HFF-Myc (cell line): ENCODE results near the gene MSL2.
A peak's percentile ranks its signal among the peaks of the same experiment; 100 is the strongest.

ENCODE experiments used
- DNase-seq: peaks from one replicate; pipeline ENCODE4 v3.0.0-alpha.2; 2011; ENCODE audit warnings: low read depth; ENCODE audit errors: extremely low read depth
- H3K4me3 ChIP-seq: replicated peaks from 2 replicates; pipeline ENCODE4 v1.5.1; 2011; ENCODE audit warnings: low read depth, mild to moderate bottlenecking, control low read depth, low read length
- CTCF ChIP-seq: IDR thresholded peaks from 2 replicates; pipeline ENCODE4 v1.5.1; 2012; ENCODE audit warnings: mild to moderate bottlenecking, low read depth, low read length, control low read depth; ENCODE audit errors: missing control alignments

The MSL2 gene

GRCh38 chr3:136196064-136196400, at the start of gene MSL2:
Gene MSL2 (minus strand): TSS chr3:136196335. CDS start chr3:136195113, 1,222 bp downstream.
- TF ChIP-seq CTCF, result no peak
- H3K4me3 ChIP-seq, result peak within 1 kb of the TSS; percentile 88
- DNase-seq, result no peak

GRCh38 chr3:136245691-136246090, 49.6 kb upstream of the MSL2 start:
- no peak for DNase-seq
- H3K4me3 ChIP-seq, result no peak overlapping the region
- no peak for TF ChIP-seq CTCF

GRCh38 chr3:136239094-136239493, 43.0 kb upstream of the MSL2 start:
- DNase-seq, result no peak
- H3K4me3 ChIP-seq, result no peak overlapping the region
- TF ChIP-seq CTCF, result no peak

- no peak overlapping the region for H3K4me3 ChIP-seq
- no peak for TF ChIP-seq CTCF
- DNase-seq, result no peak
These were observed 42.0 kb upstream of the MSL2 start for GRCh38 chr3:136237961-136238649.

GRCh38 chr3:136237103-136237502, 41.0 kb upstream of the MSL2 start:
- TF ChIP-seq CTCF, result no peak
- no peak overlapping the region for H3K4me3 ChIP-seq
- DNase-seq, result no peak

GRCh38 chr3:136236109-136236508, 40.0 kb upstream of the MSL2 start:
- no peak overlapping the region for H3K4me3 ChIP-seq
- no peak for DNase-seq
- TF ChIP-seq CTCF, result no peak

- DNase-seq, result no peak
- TF ChIP-seq CTCF, result no peak
- H3K4me3 ChIP-seq, result no peak overlapping the region
These were observed 39.4 kb upstream of the MSL2 start for GRCh38 chr3:136235545-136235944.
